Spleen (tissue), 11 donors: ENCODE measurements around the gene ZNF792. TPM values are rescaled to one million over a fixed set of nuclear protein-coding genes. Genes with fewer than 3 reads are reported as not detected.
"Not testable (repeated sequence)": the region's sequence is repeated elsewhere in the genome, so short reads cannot be mapped to it uniquely, and the experiment has no call there.

Source experiments
- DNase-seq: peaks from one replicate; pipeline ENCODE4 v3.0.0-alpha.2; 2020
- H3K27ac ChIP-seq, 8 donors: fragments of 200-600 bp; sonication (generic) in 7 of 8; 1 replicate in 4 of 8; 2 replicates in 4 of 8; pipeline versions ENCODE4 v1.5.0 to v1.8.0; 2016 to 2021; ENCODE audit warnings: inconsistent platforms in 4 of 8, mild to moderate bottlenecking in 4 of 8, moderate library complexity in 1 of 8
- H3K27me3 ChIP-seq, 7 donors: fragments of 200-600 bp; sonication (generic) in 6 of 7; replicated peaks in 1 of 7; 1 replicate in 4 of 7; 2 replicates in 3 of 7; pipeline versions ENCODE4 v1.5.0 to v1.8.0; 2016 to 2021; ENCODE audit warnings: inconsistent platforms in 3 of 7, mild to moderate bottlenecking in 1 of 7
- H3K36me3 ChIP-seq, 6 donors: fragments of 200-600 bp; sonication (generic) in 5 of 6; 1 replicate in 4 of 6; 2 replicates in 2 of 6; pipeline versions ENCODE4 v1.5.0 to v1.8.0; 2016 to 2021; ENCODE audit warnings: inconsistent platforms in 2 of 6
- H3K4me1 ChIP-seq, 6 donors: fragments of 200-600 bp; sonication (generic) in 5 of 6; 1 replicate in 3 of 6; 2 replicates in 3 of 6; pipeline versions ENCODE4 v1.5.0 to v1.8.0; 2016 to 2021; ENCODE audit warnings: inconsistent platforms in 3 of 6
- H3K4me3 ChIP-seq, 8 donors: fragments of 200-600 bp; sonication (generic) in 7 of 8; 1 replicate in 4 of 8; 2 replicates in 4 of 8; pipeline versions ENCODE4 v1.5.0 to v1.8.0; 2016 to 2021; ENCODE audit warnings: inconsistent platforms in 4 of 8, mild to moderate bottlenecking in 4 of 8, moderate library complexity in 2 of 8
- H3K9me3 ChIP-seq, 8 donors: fragments of 200-600 bp; sonication (generic) in 7 of 8; 1 replicate in 4 of 8; 2 replicates in 4 of 8; pipeline versions ENCODE4 v1.5.0 to v1.8.0; 2016 to 2021; ENCODE audit warnings: inconsistent platforms in 4 of 8
- POLR2A ChIP-seq, 3 donors: fragments of 450-650 bp; IDR thresholded peaks; one replicate each; pipeline ENCODE4 v1.5.1; 2017; ENCODE audit warnings: antibody characterized with exemption in 3 of 3, mild to moderate bottlenecking in 1 of 3
- POLR2AphosphoS5 ChIP-seq, 3 donors: sonication (generic); formaldehyde crosslinking; IDR thresholded peaks; one replicate each; pipeline ENCODE4 v1.5.1; 2017; ENCODE audit warnings: antibody characterized with exemption in 3 of 3
- WGBS, 5 donors: extraction: QIAGEN DNeasy Blood & Tissue Kit in 3 of 5; methylation state at CpG; one replicate each; pipeline versions ENCODE4 v1.1.5 to v1.1.7; 2013 to 2018; 5-methylcytosine and 5-hydroxymethylcytosine counted together
- intact Hi-C: fragments of 100-400 bp; cut with DNase I; formaldehyde crosslinking; loops from one replicate; pipeline ENCODE4 v1.15.0; 2023; ENCODE audit warnings: low total_unique reads
- polyA plus RNA-seq, 3 donors: library from polyadenylated mRNA; stranded (reverse); fragments of 200-250 nt; gene quantifications; one replicate each; pipeline ENCODE4 v1.2.1, GENCODE V29; 2013
- total RNA-seq, 7 donors: library from RNA; depleted of rRNA in 3 of 7; stranded (reverse); fragments of >200 nt in 3 of 7; fragmentation: NEBNext Ultra II Directional in 4 of 7; extraction: Animal tissue kit (Norgen Biotek cat#: 25700) in 4 of 7; gene quantifications; one replicate each; pipeline versions ENCODE4 v1.1.0 to v1.2.1, GENCODE V29; 2016 to 2021
- TF ChIP-seq, protein P1 (sequence below), 11 experiments: fragments of 200-600 bp in 7 of 11; fragments of 450-650 bp in 4 of 11; sonication (generic) in 4 of 11; IDR thresholded peaks in 8 of 11; conservative IDR thresholded peaks in 3 of 11; 1 replicate in 7 of 11; 2 replicates in 4 of 11; pipeline versions ENCODE4 v1.4.0 to v1.8.0; 2016 to 2021; ENCODE audit warnings: antibody characterized with exemption in 11 of 11, inconsistent platforms in 4 of 11, mild to moderate bottlenecking in 1 of 11
- donor health status: healthy with polysubstance abuse.
- donor health status: DM: no; HTN: no; CAD: no; lungs with moderate emphysema.
- donor health status: DM: no; HTN: no; CAD: no.
- donor health status: Bipolar disorder and iron deficiency.
- donor health status: healthy.
- donor health status: DM: no; HTN: no; CAD: no.
- donor health status: DM: yes; HTN: yes; CAD: no.

The ZNF792 gene
- total and polyA plus RNA-seq, 10 donors, result 1.5 to 22.9 (median 13.1) TPM

DNA sequence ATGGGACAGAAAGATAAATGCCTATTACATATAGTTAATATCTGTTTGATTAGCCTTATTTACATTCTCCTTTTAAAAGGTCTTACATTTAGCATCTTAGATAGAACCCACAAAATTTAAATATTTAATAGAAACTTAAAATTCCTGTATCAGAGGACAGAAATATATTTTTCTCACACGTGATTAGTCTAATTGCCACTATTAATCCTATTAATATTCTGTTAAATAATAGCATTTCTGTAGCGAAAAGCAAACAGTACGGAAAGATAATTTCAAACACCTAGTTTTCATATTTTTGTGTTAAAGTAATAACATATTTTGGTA is 37.7 kb downstream of the ZNF792 start:
- WGBS, 5 donors, result 72 to 75% (median 74%) methylated on average over 3 of the region's 3 CpGs
- intact Hi-C loops, result no loop called here
- TF ChIP-seq, protein P1, sequence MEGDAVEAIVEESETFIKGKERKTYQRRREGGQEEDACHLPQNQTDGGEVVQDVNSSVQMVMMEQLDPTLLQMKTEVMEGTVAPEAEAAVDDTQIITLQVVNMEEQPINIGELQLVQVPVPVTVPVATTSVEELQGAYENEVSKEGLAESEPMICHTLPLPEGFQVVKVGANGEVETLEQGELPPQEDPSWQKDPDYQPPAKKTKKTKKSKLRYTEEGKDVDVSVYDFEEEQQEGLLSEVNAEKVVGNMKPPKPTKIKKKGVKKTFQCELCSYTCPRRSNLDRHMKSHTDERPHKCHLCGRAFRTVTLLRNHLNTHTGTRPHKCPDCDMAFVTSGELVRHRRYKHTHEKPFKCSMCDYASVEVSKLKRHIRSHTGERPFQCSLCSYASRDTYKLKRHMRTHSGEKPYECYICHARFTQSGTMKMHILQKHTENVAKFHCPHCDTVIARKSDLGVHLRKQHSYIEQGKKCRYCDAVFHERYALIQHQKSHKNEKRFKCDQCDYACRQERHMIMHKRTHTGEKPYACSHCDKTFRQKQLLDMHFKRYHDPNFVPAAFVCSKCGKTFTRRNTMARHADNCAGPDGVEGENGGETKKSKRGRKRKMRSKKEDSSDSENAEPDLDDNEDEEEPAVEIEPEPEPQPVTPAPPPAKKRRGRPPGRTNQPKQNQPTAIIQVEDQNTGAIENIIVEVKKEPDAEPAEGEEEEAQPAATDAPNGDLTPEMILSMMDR (IDR thresholded peaks at IDR 0.05 in 8 of 11, conservative IDR thresholded peaks at IDR 0.05 in 3 of 11), result no peak
- no peak for TF ChIP-seq POLR2A (IDR thresholded peaks at IDR 0.05)
- no peak for TF ChIP-seq POLR2AphosphoS5 (IDR thresholded peaks at IDR 0.05)

DNA sequence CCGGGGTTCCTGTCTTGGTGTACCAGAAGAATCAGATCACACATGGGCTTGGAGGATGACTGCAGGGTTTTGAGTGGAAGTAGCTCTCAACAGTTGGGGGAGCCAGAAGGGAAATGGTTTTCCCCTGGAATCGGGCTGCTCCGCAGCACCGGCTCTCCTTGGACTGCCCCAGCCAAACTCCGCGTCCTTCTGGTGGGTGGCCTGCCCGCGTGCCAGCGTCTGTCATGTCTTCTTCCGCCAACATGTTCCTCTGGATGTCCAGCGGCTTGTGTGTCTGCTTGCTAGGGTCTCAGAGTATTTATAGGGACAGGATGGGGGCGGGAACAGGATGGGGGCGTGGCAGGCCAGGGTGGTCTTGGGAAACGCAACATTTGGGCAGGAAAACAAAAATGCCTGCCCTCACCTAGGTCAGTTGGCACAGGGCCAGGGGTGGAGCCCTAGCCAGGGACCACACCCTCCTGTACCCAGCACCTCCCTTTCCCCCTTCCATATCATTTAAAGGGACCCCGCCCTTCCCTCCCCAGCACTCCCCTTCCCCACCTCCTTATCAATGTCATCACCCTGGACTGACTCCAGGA is 38.7 kb downstream of the ZNF792 start:
- intact Hi-C loops, result no loop called here
- peaks cover 0 to 32% (median 12%) of the 10 kb centered on the region in 6 donors for H3K4me1 ChIP-seq
- peaks cover 0 to 10% (median 0%) of the 10 kb centered on the region in 6 donors for H3K36me3 ChIP-seq
- H3K27me3 ChIP-seq, result no peaks in the 10 kb centered on the region
- 90 to 97% (median 92%) methylated on average over 15 of the region's 15 CpGs for WGBS, 5 donors
- no peak for DNase-seq
- H3K27ac ChIP-seq, result no peak overlapping the region
- TF ChIP-seq, protein P1 (IDR thresholded peaks at IDR 0.05 in 8 of 11, conservative IDR thresholded peaks at IDR 0.05 in 3 of 11), result no peak
- no peak for TF ChIP-seq POLR2AphosphoS5 (IDR thresholded peaks at IDR 0.05)
- no peak for TF ChIP-seq POLR2A (IDR thresholded peaks at IDR 0.05)
- H3K4me3 ChIP-seq, result no peak overlapping the region
- no peaks in the 10 kb centered on the region for H3K9me3 ChIP-seq

More for the DNA sequence above, 37.7 kb downstream of the ZNF792 start:
- peaks cover 0 to 32% (median 12%) of the 10 kb centered on the region in 6 donors for H3K4me1 ChIP-seq
- peak overlapping the region in 5 of 8 donors; percentile 61 to 95 (median 82) for H3K4me3 ChIP-seq
- peak overlapping the region in 7 of 8 donors; percentile 67 to 87 (median 80) for H3K27ac ChIP-seq
- H3K36me3 ChIP-seq, result peaks cover 0 to 20% (median under 1%) of the 10 kb centered on the region in 6 donors
- DNase-seq, result no peak
- H3K9me3 ChIP-seq, result no peaks in the 10 kb centered on the region
- H3K27me3 ChIP-seq, result no peaks in the 10 kb centered on the region

DNA sequence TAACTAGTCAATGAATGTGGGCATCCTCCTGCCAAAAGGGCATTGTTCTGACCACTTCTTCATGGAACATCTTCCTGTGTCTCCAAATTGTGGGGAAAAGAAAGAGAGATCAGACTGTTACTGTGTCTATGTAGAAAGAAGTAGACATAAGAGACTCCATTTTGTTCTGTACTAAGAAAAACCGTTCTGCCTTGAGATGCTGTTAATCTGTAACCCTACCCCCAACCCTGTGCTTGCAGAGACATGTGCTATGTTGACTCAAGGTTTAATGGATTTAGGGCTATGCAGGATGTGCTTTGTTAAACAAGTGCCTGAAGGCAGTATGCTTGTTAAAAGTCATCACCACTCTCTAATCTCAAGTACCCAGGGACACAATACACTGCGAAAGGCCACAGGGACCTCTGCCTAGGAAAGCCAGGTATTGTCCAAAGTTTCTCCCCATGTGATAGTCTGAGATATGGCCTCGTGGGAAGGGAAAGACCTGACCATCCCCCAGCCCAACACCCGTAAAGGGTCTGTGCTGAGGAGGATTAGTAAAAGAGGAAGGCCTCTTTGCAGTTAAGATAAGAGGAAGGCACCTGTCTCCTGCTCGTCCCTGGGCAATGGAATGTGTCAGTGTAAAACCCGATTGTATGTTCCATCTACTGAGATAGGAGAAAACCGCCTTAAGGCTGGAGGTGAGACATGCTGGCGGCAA is 43.8 kb downstream of the ZNF792 start:
- H3K4me1 ChIP-seq, H3K4me3 ChIP-seq, H3K36me3 ChIP-seq, H3K27me3 ChIP-seq, intact Hi-C loops, DNase-seq, H3K27ac ChIP-seq: not testable (repeated sequence)
- WGBS, 5 donors, result 73 to 85% (median 76%) methylated on average over 8 of the region's 8 CpGs
- H3K9me3 ChIP-seq, result peaks cover 0 to 32% (median 29%) of the 10 kb centered on the region in 8 donors

DNA sequence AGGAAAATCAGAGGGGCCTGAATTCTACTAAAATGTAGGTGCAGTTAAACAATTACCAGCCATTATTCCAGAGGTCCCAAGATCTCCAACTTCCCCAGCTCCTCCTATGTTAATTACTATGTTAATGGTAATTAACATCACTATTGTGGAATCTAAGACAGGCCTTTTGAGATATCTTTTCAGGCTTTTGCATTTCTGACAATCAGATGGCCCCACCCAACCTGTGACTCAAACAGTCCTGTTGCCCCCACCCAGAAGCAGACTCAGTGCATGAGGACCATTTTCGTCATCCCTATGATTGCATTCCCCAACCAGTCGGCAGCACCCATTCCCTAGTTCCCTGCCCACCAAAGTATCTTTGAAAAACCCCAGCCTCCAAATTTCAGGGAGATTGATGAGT is 45.8 kb downstream of the ZNF792 start:
- no peak for TF ChIP-seq POLR2AphosphoS5 (IDR thresholded peaks at IDR 0.05)
- TF ChIP-seq, protein P1 (IDR thresholded peaks at IDR 0.05 in 8 of 11, conservative IDR thresholded peaks at IDR 0.05 in 3 of 11), result no peak
- TF ChIP-seq POLR2A (IDR thresholded peaks at IDR 0.05), result no peak
- WGBS, 5 donors, result 80 to 93% (median 89%) methylated on average over 2 of the region's 2 CpGs
- intact Hi-C loops, result no loop called here
- Histone ChIP-seq H3K4me3 (no peak overlapping the region), H3K36me3 (no peaks in the 10 kb centered on the region), H3K4me1 (no peaks in the 10 kb centered on the region), H3K27ac (no peak overlapping the region), H3K27me3 (no peaks in the 10 kb centered on the region), H3K9me3 (peaks cover 0 to 37% (median 29%) of the 10 kb centered on the region in 8 donors)
- DNase-seq, result no peak

DNA sequence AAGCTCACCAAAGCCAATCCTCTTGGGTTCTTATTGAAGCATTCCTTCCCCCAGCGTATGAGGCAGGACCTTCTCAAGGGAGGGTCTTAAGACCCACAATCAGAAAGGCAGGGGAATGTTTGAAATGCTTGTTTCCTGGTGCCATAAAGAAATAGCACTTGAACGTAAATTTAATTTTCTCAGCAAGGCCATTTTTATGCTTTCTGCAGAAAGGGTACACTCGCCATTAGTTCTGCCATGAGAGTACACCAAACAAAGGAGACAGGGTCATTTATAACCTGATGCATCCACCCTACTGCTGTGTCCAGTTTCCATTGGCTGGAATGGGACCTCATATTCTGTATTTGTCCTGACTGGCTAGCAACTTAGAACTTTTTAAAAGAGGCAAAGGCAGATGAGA is 46.9 kb downstream of the ZNF792 start:
- H3K36me3 ChIP-seq, H3K27ac ChIP-seq, DNase-seq, H3K4me1 ChIP-seq, intact Hi-C loops, H3K27me3 ChIP-seq, H3K4me3 ChIP-seq: not testable (repeated sequence)
- peaks cover 0 to 44% (median 31%) of the 10 kb centered on the region in 8 donors for H3K9me3 ChIP-seq
- WGBS, 5 donors, result 84 to 90% (median 87%) methylated on average over 3 of the region's 3 CpGs
